ENCODE data around the gene CBLIF.
"Not testable (repeated sequence)": the region's sequence is repeated elsewhere in the genome, so short reads cannot be mapped to it uniquely, and the experiment has no call there.

Gene CBLIF

DNA sequence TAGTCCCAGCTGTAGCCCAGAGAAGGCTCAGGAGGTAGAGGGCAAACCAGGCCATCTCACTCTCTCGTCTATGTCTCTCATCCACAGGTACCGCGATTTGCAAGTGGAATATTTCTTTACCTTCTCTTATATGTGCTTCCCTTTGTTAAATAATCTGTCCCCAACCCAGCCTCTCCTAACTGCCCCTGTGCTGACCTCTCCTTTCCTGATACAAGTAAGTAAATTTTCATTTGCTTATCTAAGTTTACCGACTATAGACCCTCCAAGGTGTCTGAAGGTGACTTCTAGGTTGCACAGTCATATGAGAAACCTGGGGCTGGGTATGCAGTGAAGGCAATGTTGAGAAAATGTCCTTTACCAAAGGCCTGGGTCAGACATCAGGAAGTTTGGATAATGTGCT is at the start of gene CBLIF:
CBLIF (minus strand) TSS at position 101 of the 400 bp plus-strand sequence; CDS start at position 55, 46 bp downstream.
- ChIA-PET POLR2A (no interaction called here), CTCF (no interaction called here)
- H3K4me3 ChIP-seq (ENCODE audit: low read depth, low read length), result no peak within 1 kb of the TSS
- TF ChIP-seq, protein P1, sequence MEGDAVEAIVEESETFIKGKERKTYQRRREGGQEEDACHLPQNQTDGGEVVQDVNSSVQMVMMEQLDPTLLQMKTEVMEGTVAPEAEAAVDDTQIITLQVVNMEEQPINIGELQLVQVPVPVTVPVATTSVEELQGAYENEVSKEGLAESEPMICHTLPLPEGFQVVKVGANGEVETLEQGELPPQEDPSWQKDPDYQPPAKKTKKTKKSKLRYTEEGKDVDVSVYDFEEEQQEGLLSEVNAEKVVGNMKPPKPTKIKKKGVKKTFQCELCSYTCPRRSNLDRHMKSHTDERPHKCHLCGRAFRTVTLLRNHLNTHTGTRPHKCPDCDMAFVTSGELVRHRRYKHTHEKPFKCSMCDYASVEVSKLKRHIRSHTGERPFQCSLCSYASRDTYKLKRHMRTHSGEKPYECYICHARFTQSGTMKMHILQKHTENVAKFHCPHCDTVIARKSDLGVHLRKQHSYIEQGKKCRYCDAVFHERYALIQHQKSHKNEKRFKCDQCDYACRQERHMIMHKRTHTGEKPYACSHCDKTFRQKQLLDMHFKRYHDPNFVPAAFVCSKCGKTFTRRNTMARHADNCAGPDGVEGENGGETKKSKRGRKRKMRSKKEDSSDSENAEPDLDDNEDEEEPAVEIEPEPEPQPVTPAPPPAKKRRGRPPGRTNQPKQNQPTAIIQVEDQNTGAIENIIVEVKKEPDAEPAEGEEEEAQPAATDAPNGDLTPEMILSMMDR (IDR thresholded peaks at IDR 0.05; ENCODE audit: insufficient read depth, low read length, missing control alignments), result no peak
- no peak for DNase-seq (ENCODE audit: low read depth, low spot score)

DNA sequence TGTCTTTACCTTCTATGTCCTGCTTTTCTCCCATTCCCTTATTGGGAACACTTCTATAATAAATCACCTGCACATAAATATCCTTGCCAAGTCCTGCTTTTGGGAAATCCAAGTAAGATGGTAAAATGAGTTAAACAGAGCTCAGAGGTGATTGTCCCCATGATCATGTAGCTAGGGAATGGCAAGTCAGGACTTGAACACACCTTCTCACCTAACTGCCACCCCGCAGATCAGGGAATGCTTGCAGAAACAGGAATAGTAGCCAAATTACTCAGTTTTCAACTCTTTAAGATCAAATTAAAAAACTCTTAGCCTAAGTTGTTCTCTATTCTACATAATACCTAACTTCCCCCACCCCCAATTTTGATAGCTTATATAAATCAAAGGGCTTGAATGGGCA is 49.3 kb upstream of the CBLIF start:
- no peak for DNase-seq (ENCODE audit: low read depth, low spot score)
- CTCF ChIA-PET, result no interaction called here
- POLR2A ChIA-PET, result no interaction called here
- TF ChIP-seq, protein P1 (IDR thresholded peaks at IDR 0.05; ENCODE audit: insufficient read depth, low read length, missing control alignments), result no peak
- H3K4me3 ChIP-seq (ENCODE audit: low read depth, low read length), result no peak overlapping the region

DNA sequence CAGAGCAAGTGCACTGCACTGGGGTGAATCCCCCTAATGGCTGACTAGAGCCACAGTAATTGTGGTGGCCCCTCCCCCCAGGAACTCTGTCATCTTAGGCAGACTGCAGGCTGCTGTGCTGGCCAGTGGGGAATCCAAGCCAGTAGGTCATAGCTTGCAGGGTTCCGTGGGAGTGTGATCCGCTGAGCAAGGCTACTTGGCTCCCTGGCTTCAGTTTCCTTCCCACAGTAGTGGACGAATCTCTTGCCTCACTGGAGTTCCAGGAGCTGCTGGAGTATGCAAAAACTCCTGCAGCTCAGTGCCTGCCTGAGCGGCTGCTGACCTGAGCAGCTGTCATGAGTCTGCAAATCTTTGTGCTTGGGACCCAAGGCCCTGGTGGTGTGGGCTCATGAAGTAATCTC is 46.5 kb upstream of the CBLIF start:
- POLR2A ChIA-PET, result no interaction called here
- no peak overlapping the region for H3K4me3 ChIP-seq (ENCODE audit: low read depth, low read length)
- no peak for DNase-seq (ENCODE audit: low read depth, low spot score)
- TF ChIP-seq, protein P1 (IDR thresholded peaks at IDR 0.05; ENCODE audit: insufficient read depth, low read length, missing control alignments), result no peak
- CTCF ChIA-PET, result no interaction called here

DNA sequence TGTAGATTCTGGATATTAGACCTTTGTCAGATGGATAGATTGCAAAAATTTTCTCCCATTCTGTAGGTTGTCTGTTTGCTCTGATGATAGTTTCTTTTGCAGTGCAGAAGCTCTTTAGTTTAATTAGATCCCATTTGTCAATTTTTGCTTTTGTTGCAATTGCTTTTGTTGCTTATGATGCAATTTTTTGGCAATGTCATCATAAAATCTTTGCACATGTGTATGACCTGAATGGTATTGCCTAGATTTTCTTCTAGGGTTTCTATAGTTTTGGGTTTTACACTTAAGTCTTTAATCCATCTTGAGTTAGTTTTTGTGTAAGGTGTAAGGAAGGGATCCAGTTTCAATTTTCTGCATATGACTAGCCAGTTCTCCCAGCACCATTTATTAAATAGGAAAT is 41.9 kb upstream of the CBLIF start:
- CTCF ChIA-PET; DNase-seq (ENCODE audit: low read depth, low spot score); POLR2A ChIA-PET; H3K4me3 ChIP-seq (ENCODE audit: low read depth, low read length): not testable (repeated sequence)

DNA sequence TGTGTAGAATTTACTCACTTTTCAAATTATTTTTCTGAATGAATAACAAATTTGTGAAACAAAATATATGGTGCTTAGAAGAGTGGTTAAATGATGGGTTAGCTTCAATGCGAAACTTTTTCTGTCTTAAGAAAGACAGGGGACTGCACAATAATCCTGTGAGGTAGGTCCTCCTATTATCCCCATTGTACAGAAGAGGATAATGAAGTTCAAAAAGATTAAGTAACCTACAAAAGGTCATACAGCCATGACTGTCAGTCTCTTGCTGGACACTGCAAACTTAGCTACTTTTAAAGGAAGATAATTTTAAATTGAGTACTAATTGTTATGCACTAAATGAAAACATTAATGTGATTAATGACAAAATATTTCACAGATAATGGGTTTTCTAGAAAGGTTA is 38.3 kb upstream of the CBLIF start:
- H3K4me3 ChIP-seq (ENCODE audit: low read depth, low read length), result no peak overlapping the region
- ChIA-PET POLR2A (no interaction called here), CTCF (no interaction called here)
- TF ChIP-seq, protein P1 (IDR thresholded peaks at IDR 0.05; ENCODE audit: insufficient read depth, low read length, missing control alignments), result no peak
- DNase-seq (ENCODE audit: low read depth, low spot score), result no peak

DNA sequence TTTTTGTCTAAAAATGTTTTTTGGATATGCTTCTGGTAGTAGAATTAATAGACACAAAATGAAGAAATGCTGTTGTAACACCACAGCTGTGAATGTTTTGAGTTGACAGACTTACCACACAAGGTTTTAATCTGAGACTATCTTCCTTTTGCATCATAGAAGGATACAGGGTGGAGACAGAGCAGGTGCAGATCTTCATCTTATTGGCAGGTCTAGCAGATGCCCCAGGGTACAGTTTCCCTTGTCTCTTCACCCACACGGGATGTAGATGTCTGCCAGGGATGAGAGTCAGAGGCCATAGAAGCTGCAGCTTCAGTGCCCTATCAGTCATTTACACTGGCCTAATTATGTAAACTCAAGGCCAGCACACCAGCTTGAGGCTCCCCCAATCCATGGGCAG is 34.3 kb upstream of the CBLIF start:
- POLR2A ChIA-PET, result no interaction called here
- no peak overlapping the region for H3K4me3 ChIP-seq (ENCODE audit: low read depth, low read length)
- DNase-seq (ENCODE audit: low read depth, low spot score), result no peak
- TF ChIP-seq, protein P1 (IDR thresholded peaks at IDR 0.05; ENCODE audit: insufficient read depth, low read length, missing control alignments), result no peak
- CTCF ChIA-PET, result no interaction called here

DNA sequence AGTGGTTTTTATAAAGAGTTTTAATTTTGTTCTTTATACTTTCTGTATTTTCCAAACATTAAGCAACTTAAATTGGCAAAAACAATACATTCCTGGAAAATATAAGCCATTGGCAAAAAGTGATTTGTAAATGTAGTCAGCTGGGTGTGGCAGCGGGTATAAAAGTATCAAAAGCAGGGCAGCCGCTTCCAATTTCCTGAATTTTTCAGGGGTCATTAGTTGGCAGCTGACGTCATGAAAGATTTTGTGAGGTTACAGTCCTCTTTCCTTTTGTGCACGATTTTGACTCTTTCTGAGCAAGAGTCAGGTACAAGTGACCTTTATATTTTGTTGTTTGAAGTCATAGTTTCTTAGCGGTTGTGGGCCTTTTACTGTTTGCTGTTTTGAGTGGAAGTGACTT is 33.3 kb upstream of the CBLIF start, which contains the start of gene OOSP3:
OOSP3 (plus strand) TSS at position 208 of the 400 bp plus-strand sequence; CDS start at position 235, 27 bp downstream.
- ChIA-PET CTCF (no interaction called here), POLR2A (no interaction called here)
- TF ChIP-seq, protein P1 (IDR thresholded peaks at IDR 0.05; ENCODE audit: insufficient read depth, low read length, missing control alignments), result no peak
- H3K4me3 ChIP-seq (ENCODE audit: low read depth, low read length), result no peak within 1 kb of the TSS
- DNase-seq (ENCODE audit: low read depth, low spot score), result no peak
